Activated CD8-positive, alpha-beta memory T cell treated with anti-CD3 and anti-CD28 coated beads, Interleukin-2, amount 50 U/mL, for 24 hours (primary cell): ENCODE results near the gene JAKMIP1.

Experiments used
- DNase-seq: peaks from one replicate; pipeline ENCODE4 v3.0.0-alpha.2; 2020; ENCODE audit errors: extremely low read depth

Gene JAKMIP1

DNA sequence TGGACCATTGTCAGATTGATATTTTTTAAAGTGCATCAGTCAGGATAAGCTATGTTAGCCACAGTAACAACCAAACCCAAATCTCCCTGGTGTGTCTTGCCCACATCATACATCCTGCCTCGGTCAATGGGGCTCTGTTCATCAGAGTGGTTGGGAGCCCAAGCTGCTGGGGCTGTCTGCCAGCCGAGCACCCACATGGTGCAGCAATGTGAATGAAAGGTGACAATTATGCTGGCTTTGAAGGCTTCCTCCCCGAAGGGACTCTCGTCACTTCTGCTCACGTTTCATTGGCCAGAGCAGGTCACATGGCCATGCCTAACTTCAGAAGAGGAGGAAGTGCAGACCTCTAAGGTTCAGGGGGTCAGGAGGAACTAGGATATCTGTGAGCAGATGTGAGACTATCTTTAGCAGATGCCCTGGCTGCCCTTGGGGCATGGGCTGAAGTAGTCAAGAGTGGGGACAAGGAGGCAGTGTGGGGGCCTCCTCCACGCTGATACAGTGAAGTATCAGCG is 1.3 kb upstream of the JAKMIP1 start:
- DNase-seq = no peak

DNA sequence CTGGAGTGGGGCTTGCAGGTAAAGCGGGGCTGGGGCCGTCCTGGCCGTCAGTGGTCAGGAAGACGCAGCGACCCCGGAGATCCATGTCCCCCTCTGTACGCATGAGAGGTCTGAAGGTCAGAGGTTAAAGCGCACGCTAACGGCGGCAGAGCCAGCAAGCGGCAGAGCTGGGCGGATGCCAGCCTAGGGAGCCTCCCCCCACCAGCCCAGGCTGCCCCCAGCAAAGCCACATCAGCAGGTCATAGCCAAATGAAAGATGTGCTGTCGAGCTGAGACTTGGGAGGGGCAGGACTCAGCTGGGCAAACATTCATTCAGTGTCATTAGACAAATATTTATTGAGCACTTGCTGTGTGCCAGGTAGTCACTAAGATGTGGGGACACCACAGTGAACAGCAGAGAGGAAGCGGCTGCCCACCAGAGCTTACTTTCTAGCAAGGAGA is 593 bp upstream of the JAKMIP1 start:
- DNase-seq = no peak

DNA sequence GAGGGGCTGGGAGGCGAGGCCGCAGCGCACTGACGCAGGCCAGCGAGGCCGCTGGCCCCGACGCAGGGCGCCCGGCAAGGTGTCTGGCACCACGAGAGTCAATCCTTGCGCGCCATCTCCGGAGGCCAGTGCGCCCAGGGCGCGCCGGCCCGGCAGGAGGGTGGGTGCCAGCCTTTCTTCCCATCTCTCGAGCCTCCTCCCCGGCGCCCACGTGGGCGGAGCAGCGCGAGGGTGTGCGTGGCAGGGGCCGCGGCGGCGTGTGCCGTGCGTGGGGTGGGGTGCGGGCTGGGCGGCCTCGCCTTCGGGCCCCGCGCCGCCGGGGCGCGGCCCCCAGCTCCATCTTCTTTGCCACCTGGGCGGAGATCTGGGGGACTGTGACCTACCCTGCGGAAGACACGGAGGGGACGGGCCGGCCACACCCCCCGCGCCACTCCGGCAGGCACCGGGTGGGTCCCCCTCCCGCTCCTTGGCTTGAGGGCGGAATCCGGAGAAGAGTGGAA is 877 bp downstream of the JAKMIP1 start:
- DNase-seq = no peak

DNA sequence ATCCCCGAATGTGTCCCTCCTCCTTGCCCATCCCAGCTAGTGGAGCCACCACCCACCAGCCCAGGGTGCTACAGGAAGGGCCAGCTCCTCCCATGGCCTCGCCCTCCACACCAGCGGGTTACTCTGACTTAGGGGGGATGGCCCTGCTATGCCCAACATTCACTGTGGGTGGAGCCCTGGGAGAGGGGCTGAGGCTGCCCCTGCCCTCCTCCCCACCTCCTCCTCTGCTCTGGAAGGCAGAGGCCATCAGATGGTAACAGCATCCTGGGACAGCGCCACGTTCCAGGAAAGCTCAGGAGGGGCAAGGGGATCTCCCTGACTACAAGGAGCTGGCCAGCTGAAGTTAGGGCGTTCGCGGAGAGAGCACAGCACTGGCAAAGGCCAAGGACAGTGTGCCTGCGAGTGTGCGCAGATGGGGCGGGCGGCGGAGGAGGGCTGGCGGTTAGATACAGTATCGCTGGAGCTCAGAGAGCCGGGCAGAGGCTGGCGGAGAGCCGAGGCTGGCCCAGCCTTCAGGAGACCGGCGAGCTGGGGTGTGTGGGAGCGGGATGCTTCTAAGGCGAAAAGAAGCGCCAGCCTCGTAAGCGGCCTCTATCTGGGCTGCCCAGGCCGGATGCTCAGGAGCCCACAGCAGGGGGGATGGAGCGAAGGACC is 1.5 kb downstream of the JAKMIP1 start:
- DNase-seq = no peak

DNA sequence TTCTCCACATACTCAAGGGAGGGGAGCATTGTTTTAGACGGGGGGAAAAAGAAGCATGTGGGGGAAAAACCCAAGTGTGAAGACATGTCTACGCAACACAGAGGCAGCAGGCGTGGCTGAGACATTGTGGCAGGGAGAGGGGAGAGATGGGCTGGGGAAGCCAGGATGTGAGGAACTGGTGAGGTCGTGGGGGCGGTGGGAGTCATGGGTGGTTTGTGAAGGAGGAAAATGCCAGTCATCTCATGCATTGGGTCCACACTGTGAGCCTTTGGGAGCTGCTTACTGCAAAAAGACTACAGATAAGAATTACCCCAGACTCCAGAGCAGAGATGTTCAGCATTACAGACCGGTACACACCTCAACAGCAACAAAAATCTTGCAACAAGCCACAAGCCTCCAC is 2.1 kb downstream of the JAKMIP1 start:
- DNase-seq = peak; percentile 53

DNA sequence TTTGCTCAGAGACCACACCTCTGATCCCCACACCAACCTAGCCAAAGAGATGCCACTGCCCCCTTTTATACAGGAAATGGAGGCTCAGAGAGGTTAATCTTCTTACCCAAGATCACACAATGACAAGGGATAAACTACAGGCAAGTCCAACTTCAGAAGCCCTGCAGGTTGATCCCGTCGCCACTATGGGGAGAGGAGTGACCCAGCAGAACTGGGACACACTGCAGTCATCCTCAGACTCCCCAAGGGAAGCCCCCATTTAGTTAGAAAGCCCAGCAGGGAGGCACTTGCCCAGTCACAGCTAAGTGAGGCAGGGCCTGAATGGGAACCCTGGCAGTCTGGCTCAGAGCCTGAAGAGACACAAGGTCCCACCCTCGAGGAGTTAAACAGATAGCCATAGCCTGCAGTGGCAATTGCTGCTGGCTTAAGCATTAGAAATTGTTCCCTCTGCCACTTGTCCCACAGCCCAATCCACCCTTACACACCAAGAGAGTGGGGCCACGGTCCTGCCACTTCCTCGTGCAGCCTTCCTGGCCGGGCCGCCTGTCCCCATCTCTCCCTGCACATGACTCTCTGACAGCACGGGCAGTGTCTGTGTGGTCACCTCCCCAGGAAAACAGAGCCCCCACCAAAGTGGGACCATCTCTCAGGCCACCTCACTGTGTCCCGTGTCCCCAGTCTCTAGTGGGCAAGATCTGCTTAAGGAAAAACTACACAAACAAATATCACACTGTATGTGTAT is 2.7 kb downstream of the JAKMIP1 start:
- DNase-seq = no peak

DNA sequence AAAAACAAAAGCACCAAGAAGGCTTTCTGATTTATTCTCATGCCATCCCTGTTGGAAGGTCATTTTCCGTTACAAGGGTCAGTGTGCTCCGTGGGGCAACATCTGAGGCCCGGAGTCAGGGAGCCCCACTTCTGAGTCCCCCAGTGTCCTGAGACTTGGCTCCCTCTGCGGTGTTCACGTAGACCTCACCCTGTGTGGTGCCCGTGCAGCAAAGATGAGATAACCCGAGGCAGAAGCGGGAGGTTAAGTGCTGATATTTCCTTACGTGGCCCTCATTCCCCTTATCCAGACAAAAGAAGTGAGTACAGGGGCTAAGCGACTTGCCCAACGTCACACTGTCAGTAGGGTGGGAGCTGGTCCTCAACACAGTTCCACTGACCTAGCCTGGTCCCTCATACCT is 3.5 kb downstream of the JAKMIP1 start:
- no peak for DNase-seq

DNA sequence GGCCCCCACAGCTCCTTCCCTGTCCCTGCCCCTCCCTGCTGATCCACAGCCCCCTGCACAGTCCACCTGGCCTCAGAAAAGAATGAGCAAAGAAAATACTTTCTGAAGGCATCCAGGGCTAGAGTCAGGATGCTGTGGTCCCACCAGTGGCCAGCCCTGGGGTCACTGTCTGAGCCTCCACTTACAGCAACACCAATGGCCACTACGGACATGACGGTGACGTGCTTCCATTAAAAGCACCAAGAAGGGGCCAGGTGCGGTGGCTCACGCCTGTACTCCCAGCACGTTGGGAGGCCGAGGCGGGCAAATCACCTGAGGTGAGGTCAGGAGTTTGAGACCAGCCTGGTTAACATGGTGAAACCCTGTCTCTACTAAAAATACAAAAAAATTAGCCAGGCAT is 4.0 kb downstream of the JAKMIP1 start:
- no peak for DNase-seq

DNA sequence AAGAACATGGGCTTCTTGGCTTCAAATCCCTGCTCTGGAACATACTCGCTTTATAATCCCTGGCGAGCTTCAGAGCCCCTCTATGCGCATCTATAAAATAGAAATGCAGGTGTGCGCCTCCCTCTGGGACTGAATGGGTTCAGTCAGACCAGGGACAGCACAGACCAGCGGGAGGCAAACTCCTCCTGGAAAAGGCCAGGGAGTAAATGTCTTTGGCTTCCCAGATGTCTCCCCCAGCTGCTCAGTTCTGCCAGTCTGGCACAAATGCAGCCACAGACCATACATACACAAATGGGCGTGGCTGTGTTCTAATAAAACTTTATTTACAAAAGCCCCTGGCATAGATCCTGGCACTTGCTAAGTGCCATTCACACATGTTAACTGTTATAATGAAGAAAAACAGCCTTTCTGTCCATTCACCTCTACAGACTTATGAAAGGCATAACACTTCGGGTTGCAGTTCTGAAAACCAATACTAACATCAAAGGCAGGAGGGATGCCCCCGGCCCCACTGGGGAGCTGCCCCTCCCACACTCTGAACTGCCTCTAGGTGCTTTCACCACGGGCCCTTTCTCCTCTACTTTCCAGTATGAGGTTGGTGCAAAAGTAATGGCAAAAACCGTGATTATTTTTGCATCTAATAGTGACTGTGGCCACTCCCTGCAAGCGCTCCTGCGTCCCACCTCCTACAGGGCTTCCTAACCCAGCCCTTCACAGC is 4.6 kb downstream of the JAKMIP1 start:
- no peak for DNase-seq

DNA sequence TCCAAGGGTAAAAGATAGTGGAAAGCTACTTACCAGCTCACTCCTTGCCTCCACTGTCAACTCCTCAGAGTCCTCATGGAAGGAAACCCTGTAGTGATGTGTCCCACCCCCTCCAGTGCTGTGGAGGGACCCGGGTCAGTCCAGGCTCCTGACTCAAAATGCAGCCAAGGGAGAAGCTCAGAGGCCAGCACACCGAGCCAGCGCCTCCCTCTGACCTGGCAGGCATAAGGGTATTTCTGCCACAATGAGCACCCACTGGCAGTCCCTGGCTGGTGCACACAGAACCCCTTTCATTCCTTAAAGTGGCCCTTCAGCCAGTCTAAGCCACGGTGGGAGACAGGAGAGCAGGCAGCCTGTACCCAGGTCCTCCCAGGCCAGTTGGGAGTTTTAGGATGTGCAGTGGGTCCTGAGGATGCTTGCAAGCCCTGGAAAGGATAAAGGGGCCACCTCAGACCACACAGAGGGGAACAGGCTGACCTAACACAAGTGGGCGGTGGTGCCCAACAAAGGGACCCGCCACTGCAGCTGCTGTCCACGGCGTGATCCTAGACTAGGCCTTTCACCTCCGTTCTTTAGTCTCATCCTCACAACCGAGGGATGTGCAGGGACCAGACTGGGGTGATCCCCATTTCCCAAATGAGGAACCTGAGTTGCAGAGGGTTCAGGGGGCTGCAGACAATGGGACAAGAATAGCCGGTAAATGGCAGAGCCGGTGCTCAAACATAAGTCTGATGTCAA is 5.7 kb downstream of the JAKMIP1 start:
- DNase-seq = no peak

DNA sequence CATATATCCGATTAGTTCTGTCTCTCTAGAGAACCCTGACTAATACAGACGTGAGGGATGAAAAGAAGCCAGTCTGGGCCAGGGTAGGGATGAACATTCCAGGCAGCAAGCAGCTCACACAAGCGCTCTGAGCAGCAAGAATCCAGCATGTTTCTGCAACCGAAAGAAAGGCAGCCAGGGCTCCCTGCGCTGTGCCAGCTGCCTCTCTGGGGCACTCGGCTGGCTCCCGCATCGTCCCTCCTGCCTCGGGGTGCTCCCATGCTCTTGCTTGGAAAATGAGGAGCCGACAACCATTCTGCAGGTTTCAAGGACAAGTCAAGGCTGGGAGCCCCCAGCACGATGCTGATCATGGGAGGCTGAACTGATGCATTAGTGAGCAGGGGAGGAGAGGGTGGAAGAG is 7.0 kb downstream of the JAKMIP1 start:
- no peak for DNase-seq

DNA sequence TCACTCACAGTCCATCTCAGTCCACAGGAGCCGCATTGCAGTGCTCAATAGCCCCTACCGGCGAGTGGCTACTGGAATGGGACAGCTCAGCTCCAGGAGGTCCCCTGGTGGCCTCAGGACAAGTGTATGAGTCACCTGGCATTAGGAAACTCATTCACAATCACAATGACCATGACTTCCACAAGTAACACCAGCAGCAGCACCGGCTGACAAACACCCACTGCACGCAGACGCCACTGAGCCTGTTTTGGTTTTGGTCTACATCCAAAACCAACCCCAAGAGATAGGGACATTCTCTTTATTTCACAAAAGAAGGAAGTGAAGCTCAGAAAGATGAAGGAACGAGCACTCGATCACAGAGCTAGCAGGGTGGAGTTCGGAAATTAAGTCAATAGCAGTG is 8.1 kb downstream of the JAKMIP1 start:
- DNase-seq = no peak

DNA sequence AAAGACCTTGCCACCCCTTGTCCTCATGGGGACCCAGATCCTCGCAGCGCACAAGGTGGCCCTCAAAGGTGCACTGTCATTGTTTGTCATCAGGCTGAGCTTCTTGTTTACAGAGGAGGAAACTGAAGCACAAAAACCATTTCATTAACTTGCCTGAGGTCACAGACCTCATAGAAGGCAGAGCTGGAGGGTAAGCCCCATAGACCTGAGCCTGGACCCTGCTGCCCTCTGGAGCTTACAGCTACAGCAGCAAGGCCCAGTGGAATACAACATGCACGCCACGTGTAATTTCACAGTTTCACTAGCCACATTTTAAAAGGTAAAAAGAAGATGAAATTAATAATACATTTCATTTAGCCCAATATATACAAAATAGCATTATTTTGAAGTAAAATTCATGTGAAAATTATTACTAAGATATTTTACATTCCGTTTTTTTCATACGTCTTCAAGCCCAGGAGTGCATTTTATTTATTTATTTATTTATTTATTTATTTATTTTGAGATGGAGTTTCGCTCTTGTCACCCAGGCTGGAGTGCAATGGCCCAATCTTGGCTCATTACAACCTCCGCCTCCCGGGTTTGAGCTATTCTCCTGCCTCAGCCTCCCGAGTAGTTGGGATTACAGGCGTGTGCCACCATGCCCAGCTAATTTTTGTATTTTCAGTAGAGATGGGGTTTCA is 8.8 kb downstream of the JAKMIP1 start:
- no peak for DNase-seq

DNA sequence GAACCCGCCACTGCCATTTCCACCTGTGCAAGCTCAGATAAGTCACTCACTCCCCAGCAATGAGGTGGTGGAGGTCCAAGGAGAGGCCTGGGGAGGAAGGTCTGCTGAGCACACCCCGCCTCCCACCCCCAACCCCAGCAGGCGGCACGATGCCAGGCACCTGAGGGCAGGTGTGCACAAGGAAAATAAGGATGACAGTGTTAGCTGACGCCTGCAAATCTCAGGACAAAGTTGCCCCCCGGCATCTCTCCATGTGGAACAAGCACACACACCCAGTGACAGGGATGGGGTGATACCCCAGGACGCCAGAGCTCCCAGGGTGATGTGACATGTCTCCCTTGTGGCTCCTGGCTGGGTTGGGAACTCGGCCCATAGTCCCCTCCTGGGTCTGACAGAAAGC is 9.9 kb downstream of the JAKMIP1 start:
- DNase-seq = no peak

DNA sequence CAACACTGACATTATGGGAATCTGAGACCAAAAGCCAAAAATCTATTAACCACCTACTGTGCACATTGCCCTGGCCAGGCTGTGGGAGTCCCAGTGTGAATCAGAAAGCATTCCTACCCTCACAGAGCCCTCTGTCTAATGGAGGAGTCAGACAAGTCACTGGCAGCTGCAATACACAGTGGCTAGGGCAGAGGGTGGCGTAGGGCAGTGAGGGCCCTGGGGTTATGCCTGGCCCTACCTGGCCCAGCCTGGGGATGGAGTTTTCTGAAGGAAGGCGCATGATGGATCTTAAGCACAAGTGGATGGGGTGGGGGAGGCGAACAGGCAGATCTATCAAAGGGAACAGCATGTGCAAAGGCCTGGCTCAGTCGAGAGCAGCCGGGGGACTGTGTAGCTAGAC is 10.8 kb downstream of the JAKMIP1 start:
- DNase-seq = no peak

DNA sequence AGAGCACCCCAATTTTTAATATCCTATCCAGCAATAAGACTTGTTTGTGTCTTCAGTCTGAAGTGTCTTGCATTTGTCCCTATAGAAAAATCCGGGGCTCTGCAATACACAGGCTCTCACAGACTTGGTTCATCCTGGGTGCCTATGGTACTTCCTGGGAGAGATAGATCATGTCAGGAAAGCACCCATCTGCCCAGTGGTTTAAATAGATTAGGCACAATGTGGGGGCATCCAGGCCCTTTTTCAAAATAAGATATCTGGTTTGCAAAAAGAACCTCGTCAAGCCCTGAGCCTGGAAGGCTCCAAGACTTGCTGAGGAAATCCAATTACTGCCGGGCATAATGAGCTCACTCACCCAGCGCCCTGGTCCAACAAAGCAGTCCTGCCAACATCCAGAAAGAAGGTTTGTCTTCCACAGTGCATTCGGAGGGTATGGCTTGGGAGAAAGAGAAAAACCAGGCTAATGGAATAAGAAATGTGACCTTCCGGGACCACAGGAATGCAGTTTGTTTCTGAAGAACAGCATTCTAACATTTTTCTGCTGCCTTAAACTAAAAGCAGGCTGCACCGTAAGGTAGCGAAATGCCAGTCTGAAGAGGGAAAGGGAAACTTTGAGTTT is 11.6 kb downstream of the JAKMIP1 start:
- DNase-seq = no peak

DNA sequence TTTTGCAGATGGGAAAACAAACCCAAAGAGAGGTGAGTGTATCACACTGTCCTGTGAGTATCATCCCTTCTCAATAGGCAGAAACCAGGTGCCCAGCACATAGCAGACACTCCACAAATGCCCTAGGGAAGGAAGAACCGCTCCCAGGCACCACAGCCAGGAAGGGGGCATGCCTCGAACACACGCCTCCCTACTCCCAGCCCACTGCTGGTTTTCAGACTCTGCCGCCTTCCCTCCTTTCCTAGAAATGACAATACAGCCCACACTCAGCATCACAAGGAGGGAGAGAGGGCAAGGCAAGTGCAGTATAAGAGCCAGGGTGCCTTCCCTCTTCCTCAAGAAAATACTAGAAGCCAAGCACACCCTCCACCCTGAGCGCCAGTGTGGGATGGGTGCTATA is 16.2 kb downstream of the JAKMIP1 start:
- DNase-seq = no peak

DNA sequence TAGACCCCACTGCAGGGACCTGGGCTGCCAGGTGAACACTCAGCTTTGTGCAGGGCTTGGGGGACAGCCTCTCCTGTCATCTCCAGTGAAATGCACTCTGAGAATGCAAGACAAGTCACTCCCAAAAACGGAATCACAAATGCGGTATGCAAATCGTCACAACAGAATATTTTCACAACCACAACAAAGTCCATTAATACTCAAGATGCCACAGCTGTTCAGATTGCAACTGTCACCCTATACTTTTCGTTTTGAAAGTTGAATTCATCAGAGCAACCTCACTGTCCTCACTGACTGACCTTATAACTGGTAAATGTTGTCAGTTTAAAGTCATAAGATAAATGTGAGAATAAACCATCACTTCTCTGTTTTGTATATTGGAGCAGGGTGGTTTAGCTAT is 16.6 kb downstream of the JAKMIP1 start:
- no peak for DNase-seq

DNA sequence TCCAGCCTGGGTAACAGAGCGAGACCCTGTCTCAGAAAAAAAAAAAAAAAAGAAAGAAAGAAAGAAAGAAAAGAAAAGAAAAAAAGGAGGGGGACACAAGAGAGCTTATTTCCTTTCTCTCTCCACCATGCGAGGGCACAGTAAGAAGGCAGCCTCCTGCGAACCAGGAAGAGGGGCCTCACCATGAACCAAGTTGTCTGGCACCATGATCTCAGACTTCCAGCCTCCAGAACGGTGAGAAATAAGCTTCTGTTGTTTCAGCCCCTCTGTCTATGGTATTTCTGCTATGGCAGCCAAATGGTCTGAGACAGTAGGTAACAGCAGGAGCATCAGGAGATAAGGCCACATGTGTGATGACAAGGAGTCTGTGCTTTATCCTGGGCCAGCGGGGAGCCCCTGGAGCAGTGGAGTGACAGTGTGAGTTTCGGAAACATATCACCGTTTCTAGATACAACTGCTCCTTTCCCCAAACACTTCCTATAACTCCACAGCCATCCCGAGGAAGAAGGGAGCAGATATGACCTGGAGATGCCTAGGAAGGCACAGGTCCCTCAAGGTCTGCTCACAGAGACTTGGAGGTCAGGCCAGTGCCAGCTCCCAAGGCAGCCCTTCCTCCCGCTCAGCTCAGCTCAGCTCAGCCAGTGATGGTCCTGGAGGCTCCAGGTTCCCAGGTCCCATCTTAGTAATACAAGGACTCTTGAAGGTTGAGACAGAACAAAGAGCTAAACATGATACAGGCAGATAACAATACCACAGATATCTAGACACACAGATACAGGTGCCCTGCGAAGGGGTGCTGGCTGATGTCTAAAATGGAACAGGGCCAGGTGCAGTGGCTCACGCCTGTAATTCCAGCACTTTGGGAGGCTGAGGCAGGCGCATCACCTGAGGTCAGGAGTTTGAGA is 17.7 kb downstream of the JAKMIP1 start:
- DNase-seq = no peak
